Activated CD4-positive, alpha-beta T cell treated with anti-CD3 and anti-CD28 coated beads, Interleukin-2, amount 50 U/mL, for 24 hours (primary cell): ENCODE results near the gene CTRL.
"Not testable (repeated sequence)": the region's sequence is repeated elsewhere in the genome, so short reads cannot be mapped to it uniquely, and the experiment has no call there.

Source experiments
- DNase-seq, 2 donors: peaks; one replicate each; pipeline ENCODE4 v3.0.0-alpha.2; 2020; ENCODE audit warnings: low read depth in 1 of 2, low spot score in 1 of 2

Gene CTRL

GRCh38 chr16:67924140-67924906 lies 7.3 kb downstream of the CTRL start:
- no peak for DNase-seq

DNA sequence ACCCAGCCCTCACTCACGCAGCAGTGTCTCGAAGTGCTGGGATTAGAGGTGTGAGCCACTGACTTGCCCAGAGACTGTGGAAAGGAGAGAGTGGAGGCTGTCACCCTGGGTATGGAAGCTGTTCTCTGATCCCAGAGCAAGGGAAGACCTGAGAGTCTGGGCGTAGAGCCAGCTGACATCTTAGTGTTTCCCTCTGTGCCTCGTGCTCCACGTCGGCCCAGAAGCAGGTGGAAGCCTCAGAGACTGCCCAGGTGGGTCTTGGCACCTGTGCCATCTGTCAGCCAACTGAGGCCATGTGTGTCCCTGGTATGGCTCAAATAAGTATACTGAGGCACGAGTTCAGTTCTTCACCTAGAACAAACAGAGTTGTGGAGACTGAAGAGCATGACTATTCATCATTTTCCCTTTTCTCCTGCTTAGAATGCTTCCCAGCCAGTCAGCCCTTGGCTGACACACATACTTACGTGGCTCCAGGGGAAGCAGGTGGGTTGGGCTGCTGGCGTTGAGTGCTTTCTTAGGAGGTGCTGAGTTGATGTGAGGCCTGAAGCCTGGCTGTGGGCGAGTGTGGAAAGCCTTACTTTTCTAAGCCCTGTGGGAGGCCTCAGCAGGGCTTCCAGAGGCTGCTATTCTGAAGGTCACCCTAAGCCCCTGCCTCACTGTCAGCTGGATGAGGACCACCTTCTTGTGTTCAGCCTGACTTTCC lies 8.1 kb downstream of the CTRL start:
- DNase-seq = no peak

DNA sequence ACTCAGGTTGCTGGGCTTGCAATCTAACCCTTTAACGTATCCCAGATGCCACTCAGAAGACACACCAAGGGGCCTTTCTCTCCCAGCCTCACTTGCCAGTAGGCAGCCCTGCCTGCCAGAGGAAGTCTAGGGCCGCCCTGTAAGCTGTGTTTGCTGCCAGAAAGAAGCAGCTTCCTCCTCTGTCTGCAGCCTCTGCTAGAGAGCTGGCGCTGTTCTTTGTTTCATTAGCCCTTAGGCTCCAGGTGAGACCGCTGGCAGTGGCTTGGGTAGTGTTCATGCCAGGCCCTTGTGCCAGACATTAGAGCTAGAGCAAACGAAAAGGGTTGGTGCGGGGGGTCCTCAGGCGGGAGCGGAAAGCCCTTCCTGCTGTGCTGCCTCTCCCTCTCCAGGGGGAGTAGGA lies 8.9 kb downstream of the CTRL start:
- no peak for DNase-seq

DNA sequence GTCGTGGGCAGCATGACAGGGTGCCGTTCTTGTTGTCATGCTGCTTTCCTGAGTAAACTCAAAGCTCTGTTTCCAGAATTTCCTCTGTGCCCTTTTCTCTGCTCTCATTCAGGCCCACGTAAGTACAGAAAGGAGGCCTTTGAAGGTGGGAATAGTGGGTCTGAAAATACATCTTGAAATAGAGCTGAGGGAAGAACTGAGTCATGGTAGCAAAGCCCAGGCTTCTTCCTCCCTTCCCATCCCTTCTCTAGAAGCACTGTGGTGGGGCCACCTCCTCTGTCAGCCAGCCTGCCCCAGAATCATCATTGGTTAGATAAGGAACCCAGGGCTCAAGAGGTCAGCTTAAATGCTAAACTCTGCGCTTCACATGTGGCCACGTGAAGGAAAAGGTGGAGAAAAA lies 9.4 kb downstream of the CTRL start:
- no peak for DNase-seq

- no peak for DNase-seq
These were observed 11.9 kb downstream of the CTRL start for GRCh38 chr16:67919622-67920221.

DNA sequence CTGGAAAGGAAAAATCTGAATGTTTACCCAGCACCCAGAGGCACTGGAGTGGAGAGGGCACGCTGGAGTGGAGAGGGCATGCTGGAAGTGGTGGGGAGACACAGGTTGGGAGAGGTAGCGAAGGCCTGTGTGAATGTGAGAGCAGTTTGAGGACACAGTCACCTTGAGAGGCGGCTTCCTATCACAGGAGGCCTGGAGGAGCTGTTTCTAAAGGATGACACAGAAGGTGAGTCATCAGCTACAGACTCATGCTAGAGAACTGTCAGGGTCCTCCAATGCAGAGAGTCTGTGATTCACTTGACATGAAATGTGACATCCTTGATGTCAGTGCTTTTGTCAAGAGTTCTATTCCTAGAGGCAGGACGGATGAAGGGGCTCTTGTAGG lies 13.8 kb downstream of the CTRL start:
- peak in 1 of 2 donors; percentile 65 for DNase-seq

DNA sequence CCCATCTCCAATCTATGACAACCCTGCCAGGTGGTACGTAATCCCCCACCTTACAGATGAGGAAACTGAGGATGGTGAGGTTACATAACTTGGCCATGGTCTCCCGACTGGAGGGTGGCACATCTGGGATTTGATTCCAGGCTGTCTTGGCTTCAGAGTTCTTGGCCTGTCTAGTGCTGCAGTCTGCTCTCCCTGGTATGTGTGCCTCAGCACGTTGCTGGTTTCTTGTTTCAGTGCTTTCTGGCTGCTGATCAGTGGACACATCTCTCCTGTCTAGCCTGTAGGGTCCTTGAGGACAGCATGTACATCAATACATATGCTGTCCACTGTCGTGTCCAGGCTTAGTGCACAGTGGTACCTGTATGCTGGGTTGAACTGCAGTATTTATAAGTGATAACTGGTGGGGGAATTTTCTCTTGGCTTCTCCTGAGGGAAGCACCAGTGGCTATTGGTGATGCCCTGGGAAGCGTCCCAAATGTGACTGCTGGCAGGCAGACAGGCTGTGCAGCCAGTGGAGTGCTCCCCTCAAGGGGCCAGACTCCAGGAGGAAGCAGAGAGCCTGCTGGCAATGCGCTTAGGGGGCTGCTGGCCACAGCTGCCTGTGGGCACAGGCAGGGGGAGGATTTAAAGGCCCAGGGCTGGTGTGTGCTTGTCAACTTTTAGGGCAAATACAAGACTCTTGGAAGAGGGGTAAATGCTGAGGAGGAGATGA lies 14.4 kb downstream of the CTRL start:
- no peak for DNase-seq

GRCh38 chr16:67915831-67916723 lies 15.6 kb downstream of the CTRL start:
- DNase-seq = no peak

DNA sequence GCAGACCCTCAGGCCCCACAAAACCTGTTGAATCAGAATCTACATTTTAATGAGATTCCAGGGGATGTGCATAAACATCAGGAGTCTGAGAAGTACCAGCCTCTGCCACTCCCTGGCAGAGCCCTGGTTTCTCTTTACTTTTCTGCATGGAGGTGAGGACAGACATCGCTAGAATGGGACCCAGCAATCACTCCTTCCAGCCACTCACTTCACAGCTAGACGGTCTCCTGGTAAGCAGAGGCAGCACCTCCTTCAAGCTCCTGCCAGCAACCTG lies 16.2 kb downstream of the CTRL start:
- not testable (repeated sequence) for DNase-seq

DNA sequence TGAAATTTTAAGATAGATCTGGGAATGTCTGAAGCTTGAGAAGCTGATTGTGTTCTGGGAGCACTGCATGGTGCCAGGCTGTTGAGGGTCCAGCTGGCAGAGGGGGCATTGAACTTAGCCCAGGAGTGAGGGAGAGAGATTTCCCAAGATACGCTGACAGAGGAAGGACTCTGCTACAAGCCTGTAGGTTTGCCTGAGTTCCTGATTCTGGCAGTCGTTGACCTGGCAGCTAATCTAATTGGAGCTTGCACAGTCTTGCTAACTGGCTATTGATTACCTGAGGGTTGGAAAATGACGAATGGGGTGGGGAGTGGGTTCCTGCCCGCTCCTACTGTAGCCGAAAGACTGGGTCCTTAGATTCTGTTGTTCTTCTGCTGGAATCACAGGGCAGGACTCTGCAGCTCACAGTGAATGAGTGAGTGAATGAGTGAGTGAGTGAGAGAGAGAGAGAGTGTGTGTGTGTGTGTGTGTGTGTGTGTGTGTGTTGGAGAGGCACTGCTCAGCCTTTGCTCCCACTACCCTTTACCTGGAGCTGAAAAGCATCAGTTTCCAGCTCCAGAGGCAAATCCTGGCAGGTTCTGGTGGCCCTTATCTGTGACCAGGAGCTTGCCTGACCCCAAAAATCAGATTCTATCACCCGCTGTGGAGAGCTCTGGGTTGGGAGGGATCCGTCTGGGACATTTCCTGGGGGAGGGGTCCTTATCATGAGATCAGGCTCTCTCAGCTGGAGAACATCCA lies 16.7 kb downstream of the CTRL start:
- no peak for DNase-seq

DNA sequence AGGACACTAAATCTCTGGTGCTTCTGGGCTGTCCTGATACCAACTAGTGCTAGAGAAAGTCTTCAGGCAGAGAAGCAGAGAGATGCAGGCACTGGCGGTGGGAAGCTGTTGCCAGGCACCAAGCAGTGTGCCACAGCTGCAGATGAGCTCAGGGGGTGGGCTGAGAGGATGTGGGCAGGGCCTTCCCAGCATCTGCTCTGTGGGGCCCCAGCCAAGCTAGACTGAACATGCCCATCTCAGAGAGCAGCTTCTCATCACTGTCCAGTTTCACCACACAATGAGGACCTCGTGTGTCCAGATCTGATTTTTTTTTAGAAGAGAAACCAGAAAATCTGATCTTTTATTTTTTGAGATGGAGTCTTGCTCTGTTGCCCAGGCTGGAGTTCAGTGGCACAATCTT lies 21.5 kb downstream of the CTRL start:
- DNase-seq = no peak

DNA sequence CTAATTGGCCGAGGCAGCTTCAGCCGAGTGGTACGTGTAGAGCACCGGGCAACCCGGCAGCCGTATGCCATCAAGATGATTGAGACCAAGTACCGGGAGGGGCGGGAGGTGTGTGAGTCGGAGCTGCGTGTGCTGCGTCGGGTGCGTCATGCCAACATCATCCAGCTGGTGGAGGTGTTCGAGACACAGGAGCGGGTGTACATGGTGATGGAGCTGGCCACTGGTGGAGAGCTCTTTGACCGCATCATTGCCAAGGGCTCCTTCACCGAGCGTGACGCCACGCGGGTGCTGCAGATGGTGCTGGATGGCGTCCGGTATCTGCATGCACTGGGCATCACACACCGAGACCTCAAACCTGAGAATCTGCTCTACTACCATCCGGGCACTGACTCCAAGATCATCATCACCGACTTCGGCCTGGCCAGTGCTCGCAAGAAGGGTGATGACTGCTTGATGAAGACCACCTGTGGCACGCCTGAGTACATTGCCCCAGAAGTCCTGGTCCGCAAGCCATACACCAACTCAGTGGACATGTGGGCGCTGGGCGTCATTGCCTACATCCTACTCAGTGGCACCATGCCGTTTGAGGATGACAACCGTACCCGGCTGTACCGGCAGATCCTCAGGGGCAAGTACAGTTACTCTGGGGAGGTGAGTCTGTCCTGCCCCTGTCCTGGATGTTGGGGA lies 22.5 kb downstream of the CTRL start:
- DNase-seq = no peak

- DNase-seq = no peak
These were observed 24.1 kb downstream of the CTRL start for GRCh38 chr16:67907397-67908180.

GRCh38 chr16:67902831-67903230 lies 28.8 kb downstream of the CTRL start:
- no peak for DNase-seq

- no peak for DNase-seq
These were observed 29.9 kb downstream of the CTRL start for GRCh38 chr16:67901734-67902133.

DNA sequence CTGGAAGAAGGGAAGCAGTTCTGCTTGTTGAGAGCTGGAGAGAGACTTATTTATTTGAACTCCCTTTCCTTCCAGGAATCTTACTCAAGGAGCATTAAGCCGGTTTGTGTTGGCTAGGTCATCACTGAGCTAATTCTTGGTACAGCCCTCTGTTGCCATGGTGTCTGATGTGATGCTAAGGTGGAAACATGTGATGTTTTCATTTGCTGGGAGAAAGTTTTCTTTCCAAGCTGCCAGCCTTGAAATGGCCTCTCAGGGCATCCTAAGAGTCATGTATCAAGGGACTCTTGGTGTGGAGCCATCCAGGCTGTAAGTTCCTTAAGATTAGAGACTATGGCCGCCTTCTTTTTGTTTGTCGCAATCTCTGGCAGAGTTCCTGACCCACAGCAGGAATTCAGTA lies 34.4 kb downstream of the CTRL start:
- DNase-seq = no peak

DNA sequence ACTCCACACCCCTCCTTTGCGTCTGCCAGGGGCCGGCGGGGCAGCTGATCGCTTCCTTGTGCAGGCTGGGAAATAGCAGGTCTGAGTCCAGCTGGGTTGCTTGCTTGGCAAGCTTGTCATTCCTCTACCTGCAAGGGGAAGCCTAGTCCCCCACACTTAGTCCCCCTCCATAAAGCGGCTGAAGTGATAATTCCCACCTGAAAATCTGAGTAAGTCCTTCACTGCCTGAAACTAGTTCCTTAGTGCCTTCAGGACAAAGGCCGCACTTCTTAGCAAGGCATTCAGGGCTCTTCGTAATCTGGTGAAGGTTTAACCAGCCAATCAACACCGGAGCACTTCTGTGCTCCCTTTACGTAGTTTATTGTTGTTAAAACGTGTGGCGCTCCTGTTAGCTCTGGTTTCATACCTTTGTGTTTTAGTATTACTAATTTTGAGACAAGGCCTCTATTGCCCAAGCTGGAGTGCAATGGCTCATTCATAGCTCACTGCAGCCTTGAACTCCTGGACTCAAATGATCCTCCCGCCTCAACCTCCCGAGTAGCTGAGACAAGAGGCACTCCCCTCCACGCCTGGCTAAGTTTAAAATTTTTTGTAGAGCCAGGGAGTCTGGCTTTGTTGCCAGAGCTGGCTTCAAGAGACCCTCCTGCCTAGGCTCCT lies 37.8 kb downstream of the CTRL start:
- DNase-seq = no peak
